T-helper 2 cell (primary cell): ENCODE results near the gene GJA5.

ENCODE experiments used
- DNase-seq, 5 experiments: peaks; one replicate each; pipeline versions ENCODE4 v3.0.0 to v3.0.0-alpha.2; 2012 to 2022
- total RNA-seq, 2 donors: gene quantifications; one replicate each; lab custom pipeline; 2026; lab: John Stamatoyannopoulos, UW

Gene GJA5
- 0 reads per million in 2 donors for total RNA-seq

DNA sequence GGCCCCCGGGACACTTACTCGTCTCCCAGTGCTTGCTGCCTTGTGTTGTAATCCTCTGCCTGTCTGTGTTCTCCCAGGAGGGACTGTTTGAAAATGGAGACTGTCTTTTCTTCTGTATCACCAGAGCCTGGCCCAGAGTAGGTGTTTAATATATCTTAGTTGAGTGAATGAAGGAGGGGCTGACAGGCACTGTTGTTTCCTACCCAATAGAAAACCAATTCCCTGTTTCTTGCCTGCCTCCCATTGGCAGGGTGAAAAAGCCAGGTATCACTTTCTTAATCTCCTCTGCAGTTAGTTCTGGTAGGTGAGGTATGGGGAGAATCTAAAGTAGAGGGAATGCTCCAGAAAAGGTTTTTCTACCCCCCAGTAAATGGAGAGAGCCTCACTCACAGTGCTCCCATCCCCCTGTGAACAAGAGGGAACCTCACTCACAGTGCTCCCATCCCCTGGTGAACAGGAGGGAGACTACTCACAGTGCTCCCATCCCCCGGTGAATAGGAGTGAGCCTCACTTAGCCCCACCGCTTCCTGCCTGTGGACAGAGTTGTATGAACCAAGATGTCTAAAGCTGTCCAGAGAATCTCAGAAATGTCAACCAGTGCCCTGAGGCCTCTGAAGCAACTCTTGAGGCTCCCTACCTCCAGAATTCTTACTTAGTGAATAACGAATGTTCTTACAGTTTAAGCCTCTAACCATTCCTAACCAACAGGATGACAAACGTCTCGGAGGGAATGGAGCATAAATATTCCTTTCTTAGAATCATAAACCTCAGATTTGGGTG, at the start of gene GJA5:
GJA5 (minus strand) TSS at position 122 of the 780 bp plus-strand sequence. CDS start 1,364 bp downstream, outside the sequence.
- DNase-seq, result no peak

DNA sequence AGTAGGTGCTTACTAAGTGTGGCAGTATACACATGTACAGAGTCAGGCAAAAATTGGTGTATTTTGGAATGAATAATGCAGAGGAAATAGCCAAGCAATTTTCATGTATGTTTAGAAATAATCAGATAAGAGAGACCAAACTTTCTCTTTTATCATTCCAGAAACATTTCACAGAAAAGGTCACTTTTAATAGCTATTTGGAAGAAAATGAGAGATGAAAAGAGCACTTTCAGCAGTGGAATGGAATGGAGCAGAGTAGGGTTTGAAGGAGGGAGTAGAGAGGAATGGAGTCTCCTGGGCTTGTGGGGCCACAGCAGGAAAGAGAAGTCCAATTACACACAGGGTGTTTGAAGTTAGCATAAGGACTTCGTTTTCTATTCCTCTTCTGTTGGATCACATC, 48.8 kb upstream of the GJA5 start:
- DNase-seq, result no peak

DNA sequence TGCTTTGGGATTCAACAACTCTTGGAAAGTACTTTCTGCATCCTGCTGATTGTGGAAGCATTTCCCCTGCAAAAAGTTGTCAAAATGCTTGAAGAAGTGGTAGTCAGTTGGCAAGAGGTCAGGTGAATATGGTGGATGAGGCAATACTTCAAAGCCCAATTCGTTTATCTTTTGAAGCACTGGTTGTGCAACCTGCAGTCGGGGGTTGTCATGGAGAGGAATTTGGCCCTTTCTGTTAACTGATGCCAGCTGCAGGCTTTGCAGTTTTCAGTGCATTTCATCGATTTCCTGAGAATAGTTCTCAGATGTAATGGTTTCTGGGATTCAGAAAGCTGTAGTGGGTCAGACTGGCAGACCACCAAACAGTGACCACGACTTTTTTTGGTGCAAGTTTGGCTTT, 47.6 kb upstream of the GJA5 start:
- DNase-seq, result no peak

DNA sequence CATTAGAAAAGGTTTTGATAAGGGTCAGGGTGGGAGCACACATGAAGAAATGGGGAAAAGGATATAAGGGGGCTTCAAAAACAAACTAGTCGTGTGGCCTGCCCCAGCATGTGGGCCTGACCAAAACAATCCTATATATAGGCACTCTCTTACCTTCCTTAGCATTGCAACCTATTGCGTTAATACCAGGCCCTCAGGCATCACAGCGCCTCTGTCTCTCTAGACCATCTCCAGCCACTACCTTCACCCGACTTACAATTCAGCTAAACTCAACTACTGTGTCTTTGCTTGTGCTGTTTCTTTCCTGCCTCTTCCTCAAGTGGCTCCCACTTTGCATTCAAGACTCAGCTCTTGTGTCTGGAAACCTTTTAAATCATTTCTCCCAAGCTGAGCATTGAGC, 47.0 kb upstream of the GJA5 start:
- no peak for DNase-seq

DNA sequence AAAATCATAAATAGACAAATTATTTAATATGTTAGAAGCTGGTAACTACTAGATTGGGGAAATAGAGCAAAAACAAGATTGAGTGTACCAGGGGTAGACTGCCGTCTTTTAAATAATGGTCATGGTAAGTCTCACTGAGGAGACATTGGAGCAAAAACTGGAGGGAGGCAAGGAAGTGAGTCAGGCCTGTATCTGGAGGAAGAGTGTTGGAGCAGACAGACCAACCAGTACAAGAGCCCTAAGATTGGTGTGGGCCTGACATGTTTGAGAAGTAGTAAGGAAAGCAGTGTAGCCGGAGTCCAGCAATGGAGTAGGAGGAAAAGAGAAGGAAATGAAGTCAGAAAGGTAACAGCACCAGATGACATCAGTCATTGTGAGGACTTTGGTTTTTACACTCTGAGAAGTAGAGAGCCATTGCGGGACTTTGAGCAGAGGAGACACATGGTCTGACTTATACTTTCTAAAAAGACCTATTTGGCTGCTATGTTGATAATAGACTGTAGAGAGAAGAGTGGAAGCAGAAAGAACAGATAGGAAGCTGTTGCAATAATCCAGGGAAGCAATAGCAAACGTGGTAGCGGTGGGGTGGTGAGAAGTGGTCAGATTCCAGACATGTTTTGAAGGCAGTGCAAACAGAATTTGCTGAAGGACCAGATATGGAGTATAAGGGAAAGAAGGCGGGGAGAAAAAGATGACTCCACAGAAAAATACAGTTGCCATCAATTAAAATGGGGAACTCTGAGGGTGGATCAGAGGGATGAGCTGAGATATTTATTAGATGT, 44.7 kb upstream of the GJA5 start:
- no peak for DNase-seq

DNA sequence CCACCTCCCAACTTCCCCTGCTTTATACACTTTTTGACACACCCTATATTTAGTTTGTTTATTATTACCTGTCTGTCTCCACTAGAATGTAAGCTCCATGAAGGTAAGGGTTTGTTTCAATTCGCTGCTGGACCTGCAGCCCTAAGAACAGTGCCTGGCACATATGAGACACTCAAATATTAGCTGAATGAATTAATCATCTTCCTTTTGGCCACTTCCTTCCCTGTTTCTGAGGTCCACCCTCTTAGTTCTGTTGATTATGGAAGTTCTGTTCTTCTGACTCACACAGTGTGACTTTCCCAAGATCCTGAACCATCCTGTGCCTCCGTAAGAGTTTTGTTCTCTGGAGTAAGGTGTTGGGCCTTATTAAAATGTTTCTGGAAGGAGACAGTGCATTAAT, 40.4 kb upstream of the GJA5 start:
- DNase-seq, result no peak

DNA sequence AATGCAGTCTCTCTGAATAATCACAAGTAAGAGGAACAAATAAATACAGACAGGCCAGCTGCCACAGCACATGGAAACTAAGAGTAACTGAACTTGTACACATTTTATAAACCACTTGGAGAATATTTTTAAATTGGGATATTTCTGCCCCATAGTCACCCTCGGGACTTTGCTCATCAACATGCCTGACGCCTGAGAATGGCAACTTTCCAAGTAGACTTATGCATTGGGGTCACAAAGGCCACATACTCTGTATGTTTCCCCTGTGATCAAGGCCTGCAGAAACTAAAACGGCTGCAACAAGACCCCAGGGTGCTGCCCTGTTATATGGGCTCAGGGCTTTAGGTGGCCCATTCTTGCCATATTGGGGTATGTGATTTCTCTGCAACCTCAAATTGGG, 38.3 kb upstream of the GJA5 start:
- no peak for DNase-seq

DNA sequence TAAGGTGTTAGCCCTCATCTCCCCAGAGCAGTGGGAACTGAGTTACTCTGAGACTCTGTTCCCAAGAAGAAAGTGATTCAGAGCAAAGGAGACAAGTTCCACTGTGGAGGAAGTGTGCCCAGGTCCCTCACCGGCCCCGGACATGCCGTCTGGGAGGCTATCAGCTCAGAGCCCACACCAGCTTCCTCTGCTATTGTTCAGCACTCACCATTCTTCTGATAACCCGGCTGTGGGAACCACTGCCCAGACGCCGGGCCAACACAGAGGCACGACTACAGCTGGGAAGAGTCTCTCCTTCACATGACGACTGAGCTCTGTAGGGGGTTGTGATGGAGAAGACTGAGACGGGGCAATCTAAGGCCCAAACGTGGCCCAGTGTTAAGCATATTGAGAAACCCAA, 34.2 kb upstream of the GJA5 start:
- no peak for DNase-seq

DNA sequence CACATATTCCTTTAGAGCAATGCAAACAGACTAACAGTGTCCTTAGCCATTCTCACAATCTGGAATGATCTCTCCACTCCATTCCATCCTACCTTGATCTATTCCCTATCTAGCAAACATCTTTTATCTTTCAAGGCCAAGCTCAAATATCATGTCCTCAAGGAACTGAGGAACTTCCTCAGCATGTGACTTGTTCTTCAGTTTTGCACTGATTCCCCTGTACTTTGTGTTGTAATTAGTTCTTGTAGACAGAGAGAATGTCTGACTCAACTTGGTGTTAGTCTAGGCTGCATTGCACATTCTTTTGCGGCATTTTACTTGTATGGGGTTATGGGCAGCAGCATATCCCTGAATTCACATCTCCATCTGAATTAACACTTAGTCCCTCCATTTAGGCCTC, 31.5 kb upstream of the GJA5 start:
- DNase-seq, result no peak

DNA sequence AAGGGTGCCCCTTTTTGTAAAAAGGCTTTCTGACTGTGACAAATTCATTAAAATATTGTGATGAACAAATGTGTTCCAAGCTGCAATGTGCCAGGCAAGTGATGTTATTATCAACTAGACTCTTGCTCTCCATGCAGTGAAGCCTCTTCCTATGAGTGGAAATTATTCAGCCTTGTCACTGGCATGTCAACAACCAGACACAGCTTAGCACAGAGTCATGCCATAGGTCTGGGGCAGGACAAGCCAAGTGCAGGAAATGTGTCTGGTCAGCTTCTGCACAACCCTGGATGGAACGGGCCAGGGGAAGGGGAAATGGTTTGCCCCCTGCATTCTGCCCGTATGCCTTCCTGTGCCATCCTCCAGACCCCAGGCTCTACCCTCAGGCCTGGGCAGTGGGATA, 27.4 kb upstream of the GJA5 start:
- DNase-seq, result no peak

DNA sequence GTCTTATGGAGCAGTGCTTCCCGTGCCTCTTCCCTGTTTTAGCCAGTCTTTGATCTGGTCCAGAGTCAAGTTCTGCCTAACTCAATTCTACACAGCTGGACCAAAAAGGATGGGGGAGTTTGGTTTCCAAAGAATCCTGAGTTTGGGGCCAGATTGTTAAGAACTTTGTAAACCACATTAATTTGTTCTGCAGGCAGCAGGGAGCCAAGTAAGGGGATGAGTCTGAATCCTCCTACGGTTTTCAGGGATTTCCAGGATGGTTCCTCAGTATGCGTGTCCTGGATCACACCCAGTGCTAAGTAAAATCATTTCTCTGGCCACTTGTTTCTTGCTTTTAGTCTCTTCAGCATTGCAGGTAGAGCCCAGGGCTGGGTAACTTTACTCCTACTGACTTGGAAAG, 26.1 kb upstream of the GJA5 start:
- DNase-seq, result no peak

DNA sequence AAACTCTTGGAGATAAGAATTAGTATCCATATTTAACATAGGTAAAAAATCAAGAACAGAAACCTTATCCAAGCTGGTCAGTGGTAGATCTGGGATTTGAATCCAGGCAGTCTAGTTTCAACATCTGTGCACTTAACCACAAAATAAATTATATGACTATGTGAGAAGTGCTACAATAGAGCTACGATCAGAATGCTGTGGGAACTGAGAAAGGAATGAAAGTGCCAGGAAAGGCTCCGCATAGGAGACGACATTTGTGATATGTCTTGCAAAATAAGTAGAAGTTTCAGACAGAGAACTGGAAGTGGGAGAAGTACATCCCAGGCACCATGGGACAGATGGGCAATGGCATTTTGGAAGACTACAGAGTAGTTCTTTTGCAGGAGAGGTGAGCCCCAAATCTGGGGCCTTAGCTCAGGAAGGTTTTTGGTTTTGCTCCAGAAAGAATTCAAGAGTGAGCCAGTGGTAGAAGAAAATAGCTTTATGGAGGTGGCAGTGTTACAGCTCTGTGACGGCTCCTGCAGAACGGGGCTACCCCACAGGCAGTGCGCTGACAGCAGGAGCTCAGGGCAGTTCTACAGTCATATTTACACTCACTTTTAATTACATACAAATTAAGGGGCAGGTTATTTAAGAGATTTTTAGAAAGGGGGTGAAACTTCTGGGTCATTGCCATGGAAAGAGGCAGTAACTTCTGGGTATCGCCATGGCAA, 25.5 kb upstream of the GJA5 start:
- DNase-seq, result no peak

DNA sequence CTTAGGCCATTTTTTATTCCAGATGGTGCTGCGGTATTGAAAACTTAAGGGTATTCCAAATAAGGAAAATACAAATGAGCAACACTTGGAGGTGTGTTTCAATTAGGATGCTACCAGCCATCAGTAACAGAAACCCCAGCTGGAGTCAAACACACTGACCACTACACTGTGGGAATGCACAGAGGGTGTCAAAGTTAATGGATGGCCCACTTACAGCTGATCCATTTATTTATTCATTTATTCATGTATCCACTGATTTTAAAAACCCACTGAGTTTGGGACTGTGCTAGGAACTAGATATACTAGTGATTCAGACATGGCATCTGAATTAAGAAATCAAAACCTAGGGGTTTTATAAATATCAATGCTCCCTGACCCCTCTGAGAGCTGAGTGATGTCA, 24.5 kb upstream of the GJA5 start:
- DNase-seq, result no peak

DNA sequence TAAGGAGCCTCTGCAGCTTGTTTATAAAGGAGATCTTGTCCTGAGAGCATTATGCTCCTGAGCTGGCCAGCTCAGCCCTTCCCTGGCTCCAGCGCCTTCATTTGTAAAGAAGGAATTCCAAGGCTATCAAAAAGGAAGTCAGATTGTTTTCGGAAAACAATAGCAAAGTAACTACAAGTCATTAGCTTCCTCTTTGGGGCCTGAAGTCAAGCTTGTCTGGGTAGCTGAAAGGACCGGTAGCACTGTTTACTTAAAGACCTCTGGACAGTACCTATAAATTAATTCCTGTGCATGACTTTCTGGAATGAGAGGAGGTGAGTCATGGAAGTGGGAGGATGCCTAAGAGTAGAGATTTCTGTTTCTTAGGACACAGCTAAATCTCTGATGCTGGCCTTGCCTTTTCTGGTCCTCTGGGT, 20.7 kb upstream of the GJA5 start:
- no peak for DNase-seq

DNA sequence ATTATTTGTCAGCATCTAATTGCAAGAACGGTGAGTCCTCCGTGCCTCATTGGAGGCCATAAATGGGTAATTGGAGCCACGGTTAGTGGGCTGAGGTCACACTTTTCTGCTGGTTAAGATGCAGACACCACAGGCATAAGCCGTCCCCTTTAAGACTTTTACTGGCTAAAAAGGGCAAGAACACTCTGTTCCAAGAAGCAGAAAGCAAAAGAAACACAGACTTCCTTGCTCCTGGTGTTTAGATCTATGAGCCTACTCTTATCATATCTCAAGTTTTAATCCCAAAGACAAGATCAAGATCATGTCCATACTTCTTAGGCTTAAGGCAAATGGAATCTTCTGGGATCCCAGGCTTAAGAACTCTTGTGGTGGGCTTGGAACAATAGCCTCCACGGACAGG, 17.3 kb upstream of the GJA5 start:
- DNase-seq, result no peak

DNA sequence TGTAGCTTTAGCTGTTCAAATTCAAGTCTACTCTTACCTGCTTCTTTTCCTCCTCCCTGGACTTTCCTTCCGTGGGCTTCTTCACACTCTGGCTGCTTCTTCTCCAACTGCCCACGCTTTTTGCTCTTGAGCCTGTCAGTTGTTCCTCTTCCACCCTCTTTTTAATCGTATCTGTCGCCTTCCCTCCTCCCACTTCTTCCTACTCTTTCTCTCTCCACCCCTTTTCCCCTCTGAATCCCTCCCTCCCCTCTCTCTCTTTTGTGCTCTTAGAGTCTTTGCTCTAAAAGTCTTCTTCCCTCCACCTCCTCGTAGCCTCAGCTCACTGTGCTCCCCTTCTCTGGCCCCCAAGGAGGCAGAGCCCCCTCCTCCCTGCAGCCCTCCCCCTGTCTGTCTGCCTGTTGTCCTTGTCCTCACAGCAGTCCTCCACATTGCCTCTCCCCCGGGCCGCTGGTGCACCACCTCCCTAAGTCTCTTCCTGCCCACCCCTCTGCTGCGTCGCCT, 12.9 kb upstream of the GJA5 start:
- no peak for DNase-seq

DNA sequence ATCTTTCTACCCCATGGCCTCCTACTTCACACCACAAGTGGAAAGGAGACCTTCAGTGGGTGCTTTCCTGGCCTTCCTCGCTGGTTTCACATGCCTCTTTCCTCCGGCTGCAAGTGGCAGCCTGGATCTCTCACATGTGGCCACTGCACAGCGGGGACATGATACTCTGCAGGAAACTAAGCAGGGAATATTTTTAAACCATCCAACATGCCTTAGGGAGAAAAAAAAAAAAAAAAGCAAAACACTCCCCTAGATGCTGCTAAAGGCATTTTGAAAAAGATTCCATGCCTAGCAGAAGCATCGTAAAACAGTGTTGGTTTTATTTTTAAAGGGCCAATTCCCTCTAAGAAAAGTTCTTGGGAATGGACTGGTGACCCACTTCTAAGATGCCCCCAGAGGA, 12.2 kb upstream of the GJA5 start:
- no peak for DNase-seq

DNA sequence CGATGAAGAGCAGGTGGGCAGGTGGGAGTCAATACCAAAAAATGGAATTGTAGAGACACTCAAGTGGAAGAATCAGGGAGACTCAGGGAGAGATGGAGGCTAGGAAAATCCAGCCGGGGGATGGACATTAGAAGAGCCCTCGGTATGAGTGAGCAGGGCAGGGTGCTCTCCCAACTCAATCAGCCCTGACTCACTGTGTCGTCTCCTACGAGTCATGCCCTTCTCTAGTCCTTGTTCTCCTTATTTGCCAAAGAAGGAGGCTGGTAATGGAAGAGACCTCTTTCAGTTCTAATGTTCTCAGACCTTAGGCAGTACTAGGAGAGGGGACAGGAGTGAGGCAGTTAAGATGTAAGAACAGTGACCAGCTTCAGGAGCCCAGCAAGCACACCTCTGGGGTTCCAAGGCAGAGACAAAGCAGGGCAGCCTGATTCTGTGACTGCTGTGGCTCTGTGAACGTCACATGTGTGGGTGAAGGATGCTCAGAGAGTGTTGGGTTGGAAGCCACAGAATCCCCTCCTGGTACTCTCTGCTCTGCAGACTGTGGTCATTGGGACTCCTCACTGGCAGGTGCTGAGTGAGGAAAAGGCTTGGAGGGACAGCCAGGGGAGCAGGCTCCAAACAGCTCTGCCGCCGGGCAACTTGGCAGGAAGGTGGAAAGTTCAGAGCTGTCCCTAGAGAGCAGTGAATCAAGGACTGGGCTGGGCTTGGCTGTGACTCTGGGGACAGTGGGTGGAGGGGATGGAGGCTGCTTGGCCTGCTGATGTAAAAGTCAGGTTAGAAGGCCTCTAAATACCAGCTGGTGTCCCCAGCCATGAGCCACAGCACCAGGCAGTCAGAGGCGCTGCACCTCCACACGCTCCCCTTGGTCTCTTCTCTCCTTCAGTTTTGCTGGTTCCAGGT, 11.1 kb upstream of the GJA5 start:
- no peak for DNase-seq

DNA sequence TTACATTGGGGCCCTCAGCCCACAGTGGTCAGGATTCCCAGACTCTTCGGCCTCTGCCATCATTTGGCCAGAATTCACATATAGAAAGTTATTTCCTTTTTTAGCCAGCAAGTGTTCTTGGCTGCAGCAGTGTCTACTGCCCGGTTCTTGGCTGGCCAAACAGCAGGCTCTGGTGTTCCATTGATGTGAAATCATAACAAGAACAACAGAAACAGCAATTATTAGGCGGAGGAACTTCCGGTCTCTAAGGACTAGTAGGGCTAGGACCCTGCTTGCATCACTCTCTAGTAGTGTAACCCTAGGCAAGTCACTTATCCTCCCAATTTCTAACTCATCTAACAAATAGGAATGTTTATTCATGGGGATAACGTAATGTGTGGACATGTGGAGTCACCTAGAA, 8.7 kb upstream of the GJA5 start:
- DNase-seq, result no peak

DNA sequence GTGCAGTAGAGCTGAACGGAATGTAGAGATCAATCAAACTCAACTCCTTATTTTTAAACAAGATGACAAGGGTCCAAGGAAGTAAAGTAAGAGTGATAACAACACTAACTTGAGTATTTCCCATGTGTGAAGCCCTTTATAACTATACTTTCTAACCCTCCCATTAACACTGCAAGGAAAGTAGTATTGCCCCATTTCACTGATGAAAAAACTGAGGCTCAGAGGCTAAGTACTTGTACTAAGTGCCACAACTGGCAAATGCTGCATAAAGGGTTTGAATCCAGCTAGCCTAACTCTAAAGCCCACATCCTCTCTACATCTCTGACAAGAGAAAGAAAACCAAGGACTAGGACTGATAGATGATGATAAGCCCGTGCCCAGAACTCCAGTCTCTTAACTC, 8.2 kb upstream of the GJA5 start:
- no peak for DNase-seq

DNA sequence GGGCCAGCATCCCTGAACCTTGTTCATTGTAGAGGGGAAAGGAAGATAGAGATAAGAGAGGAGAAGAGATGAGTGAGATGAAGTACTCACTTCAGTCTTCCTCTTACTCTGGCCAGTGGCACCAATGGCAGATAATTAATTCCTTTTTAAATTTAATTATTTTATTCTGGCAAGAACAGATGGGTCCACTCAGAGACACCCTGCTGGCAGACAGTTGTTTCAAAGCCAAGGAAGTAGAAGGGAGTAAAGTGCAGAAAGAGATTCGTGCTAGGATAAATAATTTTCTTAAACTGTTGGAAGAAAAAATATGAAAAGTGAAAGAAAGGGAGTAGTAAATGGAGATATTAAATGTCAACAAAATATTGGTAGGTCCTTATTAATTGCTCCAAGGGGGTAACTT, 7.7 kb upstream of the GJA5 start:
- no peak for DNase-seq
